ENCODE measurements around the gene MMP21. TPM values are rescaled to one million over a fixed set of nuclear protein-coding genes. Genes with fewer than 3 reads are reported as not detected.

MMP21 gene
- total RNA-seq, 1 experiment from 2014 or later: 0.24 TPM

- DNase-seq: no peak
- TF ChIP-seq CTCF (IDR thresholded peaks at IDR 0.05; ENCODE audit: unreplicated experiment): no peak
- CTCF ChIA-PET: no interaction called here
- no peaks in the 10 kb centered on the region for H3K4me1 Mint-ChIP-seq (ENCODE audit: low read depth, unreplicated experiment)
- no peaks in the 10 kb centered on the region for H3K36me3 Mint-ChIP-seq (ENCODE audit: insufficient read depth, unreplicated experiment)
- H3K9me3 Mint-ChIP-seq (ENCODE audit: low read depth, unreplicated experiment): no peaks in the 10 kb centered on the region
- H3K27ac Mint-ChIP-seq (ENCODE audit: unreplicated experiment): no peak overlapping the region
- intact Hi-C loops (cut with micrococcal nuclease; ENCODE audit: unreplicated experiment): no loop called here
- no peaks in the 10 kb centered on the region for H3K27me3 Mint-ChIP-seq (ENCODE audit: unreplicated experiment)
- BruUV-seq (replicated peaks): no TSS peak
- no peak overlapping the region for H3K4me3 Mint-ChIP-seq (ENCODE audit: low read depth, unreplicated experiment)
These were observed 12.8 kb upstream of the MMP21 start for GRCh38 chr10:125788156-125789034.

- H3K27me3 Mint-ChIP-seq (ENCODE audit: unreplicated experiment): no peaks in the 10 kb centered on the region
- no peaks in the 10 kb centered on the region for H3K36me3 Mint-ChIP-seq (ENCODE audit: insufficient read depth, unreplicated experiment)
- BruUV-seq (replicated peaks): no TSS peak
- H3K9me3 Mint-ChIP-seq (ENCODE audit: low read depth, unreplicated experiment): no peaks in the 10 kb centered on the region
- CTCF ChIA-PET: no interaction called here
- intact Hi-C loops (cut with micrococcal nuclease; ENCODE audit: unreplicated experiment): no loop called here
- no peak overlapping the region for H3K4me3 Mint-ChIP-seq (ENCODE audit: low read depth, unreplicated experiment)
- no peak overlapping the region for H3K27ac Mint-ChIP-seq (ENCODE audit: unreplicated experiment)
- no peak for DNase-seq
- no peak for TF ChIP-seq CTCF (IDR thresholded peaks at IDR 0.05; ENCODE audit: unreplicated experiment)
- H3K4me1 Mint-ChIP-seq (ENCODE audit: low read depth, unreplicated experiment): no peaks in the 10 kb centered on the region
These were observed 10.2 kb upstream of the MMP21 start for GRCh38 chr10:125785791-125786190.

- BruUV-seq (replicated peaks): no TSS peak
- H3K4me3 Mint-ChIP-seq (ENCODE audit: low read depth, unreplicated experiment): no peak overlapping the region
- CTCF ChIA-PET: no interaction called here
- H3K27ac Mint-ChIP-seq (ENCODE audit: unreplicated experiment): no peak overlapping the region
- H3K4me1 Mint-ChIP-seq (ENCODE audit: low read depth, unreplicated experiment): no peaks in the 10 kb centered on the region
- no peak for DNase-seq
- no peaks in the 10 kb centered on the region for H3K36me3 Mint-ChIP-seq (ENCODE audit: insufficient read depth, unreplicated experiment)
- intact Hi-C loops (cut with micrococcal nuclease; ENCODE audit: unreplicated experiment): no loop called here
- no peak for TF ChIP-seq CTCF (IDR thresholded peaks at IDR 0.05; ENCODE audit: unreplicated experiment)
- H3K9me3 Mint-ChIP-seq (ENCODE audit: low read depth, unreplicated experiment): no peaks in the 10 kb centered on the region
- no peaks in the 10 kb centered on the region for H3K27me3 Mint-ChIP-seq (ENCODE audit: unreplicated experiment)
These were observed 8.3 kb upstream of the MMP21 start for GRCh38 chr10:125783957-125784356.

- H3K9me3 Mint-ChIP-seq (ENCODE audit: low read depth, unreplicated experiment): no peaks in the 10 kb centered on the region
- no peak for TF ChIP-seq CTCF (IDR thresholded peaks at IDR 0.05; ENCODE audit: unreplicated experiment)
- no peaks in the 10 kb centered on the region for H3K4me1 Mint-ChIP-seq (ENCODE audit: low read depth, unreplicated experiment)
- DNase-seq: no peak
- BruUV-seq (replicated peaks): no TSS peak
- H3K36me3 Mint-ChIP-seq (ENCODE audit: insufficient read depth, unreplicated experiment): no peaks in the 10 kb centered on the region
- intact Hi-C loops (cut with micrococcal nuclease; ENCODE audit: unreplicated experiment): no loop called here
- CTCF ChIA-PET: no interaction called here
- H3K4me3 Mint-ChIP-seq (ENCODE audit: low read depth, unreplicated experiment): no peak overlapping the region
- H3K27ac Mint-ChIP-seq (ENCODE audit: unreplicated experiment): no peak overlapping the region
- peaks cover 4% of the 10 kb centered on the region for H3K27me3 Mint-ChIP-seq (ENCODE audit: unreplicated experiment)
These were observed 7.8 kb upstream of the MMP21 start for GRCh38 chr10:125783408-125783807.
